Mesendoderm (in vitro differentiated cells): ENCODE measurements around the gene CTDNEP1. TPM values are rescaled to one million over a fixed set of nuclear protein-coding genes. Genes with fewer than 3 reads are reported as not detected.
A peak's percentile ranks its signal among the peaks of the same experiment; 100 is the strongest.

ENCODE experiments used
- DNase-seq: peaks from one replicate; pipeline ENCODE4 v3.0.0; 2013
- H2AK5ac ChIP-seq: 2 replicates; pipeline ENCODE4 v1.6.1; 2013; ENCODE audit warnings: low read length, inconsistent platforms
- H2BK120ac ChIP-seq: 2 replicates; pipeline ENCODE4 v1.6.1; 2013; ENCODE audit warnings: low read depth, mild to moderate bottlenecking, low read length, moderate library complexity, mixed read lengths
- H2BK15ac ChIP-seq: replicated peaks from 2 replicates; pipeline ENCODE4 v1.6.1; 2013; ENCODE audit warnings: low read depth, mild to moderate bottlenecking, moderate library complexity
- H2BK5ac ChIP-seq: 2 replicates; pipeline ENCODE4 v1.6.1; 2013; ENCODE audit warnings: low read length, inconsistent platforms
- H3K18ac ChIP-seq: 2 replicates; pipeline ENCODE4 v1.6.1; 2013; ENCODE audit warnings: mild to moderate bottlenecking, low read length, mixed read lengths
- H3K23ac ChIP-seq: one replicate; pipeline ENCODE4 v1.6.1; 2013; ENCODE audit warnings: low read length
- H3K27ac ChIP-seq: 2 replicates; pipeline ENCODE4 v1.5.1; 2013; ENCODE audit warnings: low read depth, mild to moderate bottlenecking, inconsistent platforms, low read length, moderate library complexity
- H3K27me3 ChIP-seq: 2 replicates; pipeline ENCODE4 v1.6.1; 2013; ENCODE audit warnings: low read length, control low read depth, mild to moderate bottlenecking, inconsistent platforms; ENCODE audit not compliant: insufficient read depth, poor library complexity
- H3K36me3 ChIP-seq: 2 replicates; pipeline ENCODE4 v1.6.1; 2013; ENCODE audit warnings: low read length, inconsistent platforms; ENCODE audit not compliant: control insufficient read depth, insufficient read depth
- H3K4ac ChIP-seq: one replicate; pipeline ENCODE4 v1.6.1; 2013; ENCODE audit warnings: low read depth, mild to moderate bottlenecking, low read length, moderate library complexity
- H3K4me1 ChIP-seq: 2 replicates; pipeline ENCODE4 v1.6.1; 2013; ENCODE audit warnings: low read depth, low read length, inconsistent platforms; ENCODE audit not compliant: control insufficient read depth
- H3K4me2 ChIP-seq: 2 replicates; pipeline ENCODE4 v1.6.1; 2013; ENCODE audit warnings: low read length
- H3K4me3 ChIP-seq: 2 replicates; pipeline ENCODE4 v1.5.1; 2013; ENCODE audit warnings: mild to moderate bottlenecking, low read length
- H3K56ac ChIP-seq: one replicate; pipeline ENCODE4 v1.6.1; 2013; ENCODE audit warnings: low read length
- H3K79me1 ChIP-seq: 2 replicates; pipeline ENCODE4 v1.6.1; 2013; ENCODE audit warnings: low read length, inconsistent platforms
- H3K79me2 ChIP-seq: 2 replicates; pipeline ENCODE4 v1.6.1; 2013; ENCODE audit warnings: mild to moderate bottlenecking, low read length; ENCODE audit not compliant: control insufficient read depth, insufficient read depth
- H3K9ac ChIP-seq: 2 replicates; pipeline ENCODE4 v1.6.1; 2013; ENCODE audit warnings: low read length, inconsistent platforms
- H4K5ac ChIP-seq: one replicate; pipeline ENCODE4 v1.6.1; 2013; ENCODE audit warnings: low read length
- H4K8ac ChIP-seq: one replicate; pipeline ENCODE4 v1.6.1; 2013; ENCODE audit warnings: low read depth, mild to moderate bottlenecking, control low read depth, low read length, moderate library complexity
- WGBS: extraction: QIAGEN DNeasy Blood & Tissue Kit; methylation state at CpG from one replicate; pipeline ENCODE4 v1.1.7; 2013; ENCODE audit warnings: low lambda C conversion rate, missing lambda C conversion rate; ENCODE audit not compliant: insufficient coverage; ENCODE audit errors: extremely low coverage; 5-methylcytosine and 5-hydroxymethylcytosine counted together
- small RNA-seq: library from polyadenylated mRNA; stranded (forward); fragments of <200 nt; extraction: miRNeasy Mini kit (QIAGEN cat#:217004); gene quantifications from one replicate; pipeline ENCODE3, GENCODE V24; 2013; ENCODE audit not compliant: insufficient read depth

Gene CTDNEP1

DNA sequence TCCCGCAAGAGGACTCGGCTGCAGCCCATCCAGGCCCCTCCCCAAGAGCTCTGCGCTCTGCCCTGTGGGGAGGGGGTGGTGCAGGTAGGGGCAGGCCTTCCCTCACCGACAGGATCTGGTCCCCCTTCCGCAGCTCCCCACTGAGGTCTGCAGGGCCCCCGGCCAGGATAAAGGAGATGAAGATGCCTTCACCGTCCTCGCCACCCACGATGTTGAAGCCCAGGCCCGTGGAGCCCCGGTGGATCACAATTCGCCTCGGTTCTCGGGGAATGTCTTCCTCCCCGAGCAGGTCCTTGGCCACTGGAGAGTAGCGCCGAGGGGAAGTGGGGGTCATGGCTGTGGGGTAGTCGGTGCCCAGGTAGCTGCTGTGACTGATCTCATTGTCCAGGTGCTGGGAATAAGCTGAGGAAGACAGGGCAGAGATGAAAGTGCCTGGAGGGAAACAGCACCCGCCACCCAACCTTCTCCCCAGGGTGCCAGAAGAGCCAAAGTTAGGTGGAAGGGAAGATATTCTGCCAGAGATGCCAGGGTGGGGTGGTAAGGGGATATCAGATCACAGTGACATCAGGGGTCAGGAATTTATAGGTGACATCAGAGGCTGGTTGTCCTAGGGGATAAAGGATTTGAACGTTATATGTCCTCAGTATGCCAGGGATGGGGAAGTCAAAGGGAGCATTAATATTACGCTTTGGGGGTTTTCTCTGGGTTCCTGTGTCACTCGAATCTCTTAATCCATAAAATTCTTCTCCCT, 54.7 kb downstream of the CTDNEP1 start:
- H4K8ac ChIP-seq: no peak overlapping the region
- DNase-seq: no peak
- no CpG with 5 or more reads among the region's 22 CpGs for WGBS

DNA sequence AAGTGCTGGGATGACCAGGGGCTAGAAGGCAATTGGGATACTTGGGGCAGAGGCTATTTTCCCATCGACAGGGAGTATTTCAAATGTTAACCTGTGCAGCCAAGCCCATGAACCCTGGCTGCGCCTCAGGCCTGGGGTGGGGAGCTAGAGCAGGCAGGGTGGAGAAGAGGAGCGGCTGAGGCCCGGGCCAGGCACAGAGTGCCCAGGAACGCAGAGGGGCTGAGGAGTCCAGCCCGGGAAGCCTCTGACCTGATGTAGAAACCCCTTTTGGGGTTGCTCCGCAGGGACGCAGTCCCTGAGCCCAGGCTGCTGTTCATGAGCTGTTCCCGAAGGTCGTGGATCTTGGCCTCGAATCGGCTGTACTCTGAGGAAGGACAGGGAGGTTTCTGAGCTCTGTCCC, 55.6 kb downstream of the CTDNEP1 start:
- no peak overlapping the region for H2BK5ac ChIP-seq
- no peak overlapping the region for H2BK120ac ChIP-seq
- H3K4me2 ChIP-seq: no peak overlapping the region
- no peak overlapping the region for H3K27ac ChIP-seq
- no peak overlapping the region for H4K5ac ChIP-seq
- WGBS: no CpG with 5 or more reads among the region's 12 CpGs
- no peak overlapping the region for H3K23ac ChIP-seq
- H3K4me3 ChIP-seq: no peak overlapping the region
- no peak overlapping the region for H3K4ac ChIP-seq
- no peaks in the 10 kb centered on the region for H3K4me1 ChIP-seq
- no peaks in the 10 kb centered on the region for H3K79me1 ChIP-seq
- H3K36me3 ChIP-seq: peaks cover 8% of the 10 kb centered on the region
- H2AK5ac ChIP-seq: no peak overlapping the region
- no peaks in the 10 kb centered on the region for H3K27me3 ChIP-seq
- no peak overlapping the region for H3K9ac ChIP-seq
- no peak overlapping the region for H3K18ac ChIP-seq
- DNase-seq: no peak
- H2BK15ac ChIP-seq: no peak overlapping the region
- no peak overlapping the region for H3K56ac ChIP-seq
- no peak overlapping the region for H4K8ac ChIP-seq
- H3K79me2 ChIP-seq: no peaks in the 10 kb centered on the region

More for the DNA sequence above, 54.7 kb downstream of the CTDNEP1 start:
- Histone ChIP-seq H2BK120ac (no peak overlapping the region), H3K23ac (no peak overlapping the region), H3K9ac (no peak overlapping the region), H3K27ac (no peak overlapping the region), H3K4me2 (no peak overlapping the region), H3K4me1 (no peaks in the 10 kb centered on the region), H3K4ac (no peak overlapping the region), H3K27me3 (no peaks in the 10 kb centered on the region), H2BK5ac (no peak overlapping the region), H3K56ac (no peak overlapping the region), H3K36me3 (peaks cover 8% of the 10 kb centered on the region), H3K18ac (no peak overlapping the region), H3K4me3 (no peak overlapping the region), H4K5ac (no peak overlapping the region), H3K79me2 (no peaks in the 10 kb centered on the region), H2AK5ac (no peak overlapping the region), H3K79me1 (no peaks in the 10 kb centered on the region), H2BK15ac (no peak overlapping the region)

Small RNAs within 50 kb of the gene (small RNA-seq; reads per million reads assigned to genes)
- gene MIR324 (89.9 reads per million, percentile 96 among the genes with 10 or more reads in this experiment), gene RF00019 (not detected)
